HepG2 (cell line): ENCODE data around the gene CDC37. TPM values are rescaled to one million over a fixed set of nuclear protein-coding genes. Genes with fewer than 3 reads are reported as not detected.
"Not testable (repeated sequence)": the region's sequence is repeated elsewhere in the genome, so short reads cannot be mapped to it uniquely, and the experiment has no call there.

ENCODE experiments used
- ATAC-seq: fragments of 200-7000 bp; cut with Tn5 transposase; 3 replicates; pipeline ENCODE4 v1.9.1; 2020; ENCODE audit warnings: mild to moderate bottlenecking, moderate library complexity
- BruUV-seq: library from RNA; stranded (reverse); fragments of 400-500 nt; replicated peaks from 2 replicates; lab custom pipeline; 2021; lab: Mats Ljungman, UMichigan
- CTCF ChIA-PET: fragments of 300-600 bp; formaldehyde crosslinking; extraction: SDS; loops from one replicate; lab custom pipeline; 2021; ENCODE audit warnings: low total read pairs, inconsistent platforms, low intra/inter-chr PET ratio; lab: Yijun Ruan, JAX
- POLR2A ChIA-PET: fragments of 350-600 bp; sonication (Branson Sonifier 250); formaldehyde crosslinking; loops from one replicate; lab custom pipeline; 2020; ENCODE audit warnings: antibody characterized with exemption, inconsistent platforms; lab: Yijun Ruan, JAX
- DNase-seq: peaks from one replicate; pipeline ENCODE4 v3.0.0-alpha.2; 2015; ENCODE audit warnings: low spot score
- FAIRE-seq: peaks from 3 replicates; lab custom pipeline; 2011; peaks lifted over from hg19 to GRCh38; lab: Jason Lieb, UNC
- H2AFZ ChIP-seq: one replicate; pipeline ENCODE4 v1.6.1; 2011; ENCODE audit warnings: low read length, inconsistent platforms
- H3K27ac ChIP-seq: fragments of 300-600 bp; 3 replicates; pipeline ENCODE4 v1.8.0; 2011; ENCODE audit warnings: mixed run types, mild to moderate bottlenecking, mixed read lengths, low read length, inconsistent platforms; ENCODE audit not compliant: insufficient read depth; ENCODE audit errors: extremely low read length
- H3K27me3 ChIP-seq, 2 experiments: fragments of 200-600 bp in 1 of 2; 2 replicates in 1 of 2; 3 replicates in 1 of 2; pipeline versions ENCODE4 v1.6.0 to v1.8.0; 2011; ENCODE audit warnings: low read length in 2 of 2, mild to moderate bottlenecking in 2 of 2, moderate library complexity in 2 of 2, inconsistent platforms in 1 of 2; ENCODE audit not compliant: insufficient read depth in 2 of 2, control insufficient read depth in 1 of 2
- H3K36me3 ChIP-seq, 2 experiments: fragments of 200-600 bp in 1 of 2; replicated peaks in 1 of 2; 2 replicates in 1 of 2; 3 replicates in 1 of 2; pipeline versions ENCODE4 v1.5.1 to v1.8.0; 2011; ENCODE audit warnings: low read length in 2 of 2, inconsistent platforms in 1 of 2; ENCODE audit not compliant: insufficient read depth in 2 of 2, control insufficient read depth in 1 of 2
- H3K4me1 ChIP-seq: 2 replicates; pipeline ENCODE4 v1.5.1; 2012; ENCODE audit warnings: low read length, inconsistent platforms; ENCODE audit not compliant: insufficient read depth
- H3K4me2 ChIP-seq: 2 replicates; pipeline ENCODE4 v1.6.0; 2011; ENCODE audit warnings: low read depth, low read length, inconsistent platforms
- H3K4me3 ChIP-seq, 3 experiments: fragments of 200-600 bp in 1 of 3; sonication (generic), shearing (Covaris generic) in 1 of 3; replicated peaks in 1 of 3; 2 replicates each; pipeline ENCODE4 v1.5.1; 2011 to 2016; ENCODE audit warnings: low read length in 3 of 3, inconsistent platforms in 2 of 3, low read depth in 2 of 3, mild to moderate bottlenecking in 2 of 3, control low read depth in 1 of 3, mixed read lengths in 1 of 3; ENCODE audit not compliant: insufficient read depth in 1 of 3
- H3K79me2 ChIP-seq: one replicate; pipeline ENCODE4 v1.6.1; 2011; ENCODE audit warnings: low read length, inconsistent platforms; ENCODE audit not compliant: insufficient read depth
- H3K9ac ChIP-seq: 2 replicates; pipeline ENCODE4 v1.6.0; 2011; ENCODE audit warnings: mild to moderate bottlenecking, low read depth, low read length, inconsistent platforms; ENCODE audit not compliant: insufficient read depth
- H3K9me3 ChIP-seq: 2 replicates; pipeline ENCODE4 v1.5.1; 2012; ENCODE audit warnings: mild to moderate bottlenecking, low read length
- H4K20me1 ChIP-seq: 2 replicates; pipeline ENCODE4 v1.6.0; 2011; ENCODE audit warnings: inconsistent platforms, mild to moderate bottlenecking, low read length, moderate library complexity; ENCODE audit not compliant: insufficient read depth
- MTERF4 ChIP-seq: sonication (generic); formaldehyde crosslinking; IDR thresholded peaks from 2 replicates; pipeline ENCODE4 v1.8.0; 2023; ENCODE audit warnings: mild to moderate bottlenecking, missing genetic modification reagents
- RBFOX2 ChIP-seq: fragments of 200-400 bp; formaldehyde crosslinking; IDR thresholded peaks from 2 replicates; pipeline ENCODE4 v1.6.1; 2017; ENCODE audit warnings: low read depth, mild to moderate bottlenecking, low read length
- WGBS: methylation state at CpG from one replicate; pipeline ENCODE4 v1.1.6; 2017; ENCODE audit warnings: low lambda C conversion rate; 5-methylcytosine and 5-hydroxymethylcytosine counted together
- in situ Hi-C: cut with HindIII; loops from 2 replicates; pipeline ENCODE4 v1.10.0; 2017; ENCODE audit warnings: low pct_unique_long_range_greater_than_20kb; ENCODE audit not compliant: extremely low pct_ligation_motif_present
- intact Hi-C: fragments of 100-400 bp; cut with micrococcal nuclease; formaldehyde crosslinking; loops from one replicate; pipeline ENCODE4 v1.10.0; 2022; ENCODE audit not compliant: unreplicated experiment
- polyA plus RNA-seq, 8 experiments: library from polyadenylated mRNA; depleted of rRNA in 3 of 8; stranded (reverse) in 7 of 8; unstranded in 1 of 8; fragments of >200 nt; fragmentation: Illumina TruSeq in 4 of 8; extraction: Trizol in 4 of 8; gene quantifications; 2 replicates each; pipeline versions ENCODE4 v1.2.1 to v1.2.3, GENCODE V29; 2011 to 2016; ENCODE audit warnings: low read depth in 4 of 8, missing spikeins in 1 of 8, mixed read lengths in 1 of 8; ENCODE audit not compliant: insufficient read depth in 1 of 8
- total RNA-seq, 5 experiments: library from RNA; depleted of rRNA; stranded (reverse); fragments of >200 nt; fragmentation: Illumina TruSeq; extraction: Trizol; gene quantifications; 2 replicates each; pipeline ENCODE4 v1.2.3, GENCODE V29; 2016; ENCODE audit warnings: low read depth in 1 of 5

CDC37 gene
- total and polyA plus RNA-seq, 2 of the 13 experiments (the other 11 are each of a cell fraction or from before 2014, with no cell fraction given) = 158 to 177 TPM

- POLR2A ChIA-PET, BruUV-seq: not testable (repeated sequence)
- peaks cover 24 to 39% of the 10 kb centered on the region in 2 experiments for H3K36me3 ChIP-seq
Measured at GRCh38 chr19:10366950-10367512, 36.3 kb downstream of the CDC37 start.

GRCh38 chr19:10365518-10365917 is 37.8 kb downstream of the CDC37 start:
- Histone ChIP-seq H3K79me2 (no peaks in the 10 kb centered on the region), H3K27me3 (no peaks in the 10 kb centered on the region), H3K36me3 (peaks cover 26 to 39% of the 10 kb centered on the region in 2 experiments), H3K4me1 (no peaks in the 10 kb centered on the region), H3K9me3 (no peaks in the 10 kb centered on the region), H2AFZ (no peak overlapping the region), H3K4me2 (no peak overlapping the region), H4K20me1 (no peaks in the 10 kb centered on the region), H3K9ac (no peak overlapping the region), H3K4me3 (no peak overlapping the region), H3K27ac (no peak overlapping the region)
- intact Hi-C loops (no loop called here), in situ Hi-C loops (no loop called here)
- 98% methylated on average over 19 of the region's 23 CpGs for WGBS
- FAIRE-seq (no peak), DNase-seq (no peak), ATAC-seq (no peak)
- BruUV-seq = no TSS peak
- ChIA-PET POLR2A (no interaction called here), CTCF (no interaction called here)
- TF ChIP-seq MTERF4 (CRISPR knock-in tag) (no peak), RBFOX2 (0 out of 2 replicates have a peak, but pooled peaks have one; percentile 35)

More at GRCh38 chr19:10366950-10367512, 36.3 kb downstream of the CDC37 start:
- ATAC-seq, H3K9me3 ChIP-seq, DNase-seq, H3K4me1 ChIP-seq, FAIRE-seq, CTCF ChIA-PET, H3K9ac ChIP-seq, H2AFZ ChIP-seq, intact Hi-C loops, H3K79me2 ChIP-seq, H3K4me3 ChIP-seq, H3K4me2 ChIP-seq, H4K20me1 ChIP-seq, H3K27me3 ChIP-seq, H3K27ac ChIP-seq, in situ Hi-C loops: not testable (repeated sequence)
- 94% methylated on average over 4 of the region's 4 CpGs for WGBS
